CD4-positive, alpha-beta T cell treated with Interleukin-1 beta for 1 hour (primary cell): ENCODE data around the gene CD151.

Experiments
- DNase-seq, 2 donors: peaks; one replicate each; pipeline ENCODE4 v3.0.0-alpha.2; 2020 to 2022

The CD151 gene

GRCh38 chr11:829847-830294 lies 2.9 kb upstream of the CD151 start:
- no peak for DNase-seq

- peak; percentile 66 to 68 for DNase-seq
These were observed 2.2 kb upstream of the CD151 start for GRCh38 chr11:830295-831117.

- DNase-seq = no peak
These were observed 1.5 kb upstream of the CD151 start for GRCh38 chr11:831118-831864.

- DNase-seq = no peak
These were observed 707 bp upstream of the CD151 start for GRCh38 chr11:831961-832528.

DNA sequence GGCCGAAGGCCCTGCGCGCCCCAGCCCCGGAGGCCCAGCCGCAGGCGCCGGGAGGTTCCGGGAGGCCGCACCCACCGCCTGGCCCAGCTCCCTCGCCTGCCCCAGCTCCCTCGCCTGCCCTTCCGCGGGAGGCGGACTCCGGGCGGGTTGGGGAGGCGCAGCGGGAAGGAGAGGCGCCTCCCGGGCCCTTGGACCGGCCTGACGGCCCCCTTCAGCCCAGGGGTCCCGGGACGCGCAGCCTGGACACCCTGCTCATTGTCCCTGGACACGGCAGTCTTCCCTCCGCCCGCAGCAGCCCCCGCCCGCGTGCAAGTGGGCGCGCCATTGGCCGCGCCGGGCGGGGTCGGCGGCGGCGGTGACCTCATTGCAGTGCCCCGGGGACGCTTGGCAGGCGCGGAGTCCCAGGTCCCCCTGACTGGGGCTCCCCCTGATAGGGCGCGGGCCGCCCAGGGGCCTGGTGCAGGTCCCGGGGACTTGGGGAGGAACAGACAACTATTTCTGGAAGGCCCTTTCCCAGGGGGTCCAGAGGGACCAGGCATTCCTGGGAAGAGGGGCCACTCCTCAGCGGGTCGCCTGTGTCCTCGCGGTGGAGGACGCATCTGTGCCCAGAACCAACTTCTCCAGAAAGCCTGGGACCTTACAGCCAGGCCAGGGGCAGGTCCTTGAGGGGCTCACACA lies 501 bp downstream of the CD151 start:
- DNase-seq = peak; percentile 36 to 40

GRCh38 chr11:833849-834311 lies 1.1 kb downstream of the CD151 start:
- no peak for DNase-seq

DNA sequence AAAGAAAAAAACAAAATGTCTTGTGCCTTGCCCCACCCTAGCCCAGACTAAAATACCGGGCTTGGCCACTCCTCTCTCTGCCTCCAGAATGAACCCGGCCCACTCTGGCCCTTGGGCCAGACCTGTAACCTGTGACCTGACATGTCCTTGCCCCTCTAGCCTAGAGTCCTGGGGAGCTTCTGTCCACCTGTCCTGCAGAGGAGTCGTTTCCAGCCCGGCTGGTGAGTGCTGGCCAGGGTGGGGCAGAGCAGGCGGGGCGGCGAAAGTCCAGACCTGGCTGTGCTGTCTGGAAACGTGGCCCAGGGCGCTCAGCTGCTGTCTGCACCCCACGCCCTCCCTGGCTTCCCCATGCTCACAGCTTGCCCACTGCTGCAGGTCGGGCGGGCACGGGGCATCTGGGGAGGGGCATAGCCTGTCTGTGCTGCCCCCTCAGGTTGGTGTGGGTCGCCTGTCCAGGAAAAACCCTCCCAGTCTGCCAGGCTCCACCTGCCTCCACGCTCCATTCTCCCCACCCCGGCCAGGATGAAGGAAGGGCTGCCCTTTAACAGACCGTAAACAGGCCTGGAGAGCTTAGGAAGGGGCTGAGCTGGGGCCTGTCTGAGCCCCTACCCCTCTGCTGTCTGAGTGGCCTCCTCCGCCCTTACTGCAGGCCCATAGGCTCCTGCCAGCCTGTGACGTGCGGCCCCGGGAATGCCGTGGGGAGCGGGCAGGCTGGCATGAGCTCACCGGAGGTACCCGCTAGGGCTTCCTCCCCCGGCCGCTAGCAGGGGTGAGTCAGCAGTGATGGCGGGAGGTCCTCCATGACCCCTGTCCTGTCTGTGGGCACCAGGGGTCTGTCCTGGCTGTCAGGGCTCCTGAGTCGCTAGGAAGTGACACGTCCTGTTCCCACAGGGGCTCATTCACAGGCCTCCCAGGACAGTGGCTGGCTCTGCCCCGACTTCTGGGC lies 1.9 kb downstream of the CD151 start:
- DNase-seq = peak in 1 of 2 donors; percentile 55

GRCh38 chr11:836274-836673 lies 3.5 kb downstream of the CD151 start:
- DNase-seq = no peak

DNA sequence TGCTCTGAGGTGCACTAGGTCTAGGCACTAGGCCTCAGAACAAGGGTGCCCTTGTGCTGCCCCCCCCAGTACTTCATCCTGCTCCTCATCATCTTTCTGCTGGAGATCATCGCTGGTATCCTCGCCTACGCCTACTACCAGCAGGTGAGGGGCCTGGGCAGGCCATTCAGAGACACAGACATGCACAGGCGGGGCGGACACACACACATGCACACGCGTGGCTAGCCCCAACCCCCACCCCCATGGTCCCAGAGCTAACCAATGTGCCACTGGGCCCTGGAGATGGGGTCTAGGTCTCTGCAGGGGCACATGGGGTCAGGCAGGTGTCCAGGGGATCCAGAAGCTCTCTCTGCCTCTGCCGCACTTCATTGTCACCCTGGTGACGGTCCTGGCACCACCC lies 3.9 kb downstream of the CD151 start:
- DNase-seq = no peak

DNA sequence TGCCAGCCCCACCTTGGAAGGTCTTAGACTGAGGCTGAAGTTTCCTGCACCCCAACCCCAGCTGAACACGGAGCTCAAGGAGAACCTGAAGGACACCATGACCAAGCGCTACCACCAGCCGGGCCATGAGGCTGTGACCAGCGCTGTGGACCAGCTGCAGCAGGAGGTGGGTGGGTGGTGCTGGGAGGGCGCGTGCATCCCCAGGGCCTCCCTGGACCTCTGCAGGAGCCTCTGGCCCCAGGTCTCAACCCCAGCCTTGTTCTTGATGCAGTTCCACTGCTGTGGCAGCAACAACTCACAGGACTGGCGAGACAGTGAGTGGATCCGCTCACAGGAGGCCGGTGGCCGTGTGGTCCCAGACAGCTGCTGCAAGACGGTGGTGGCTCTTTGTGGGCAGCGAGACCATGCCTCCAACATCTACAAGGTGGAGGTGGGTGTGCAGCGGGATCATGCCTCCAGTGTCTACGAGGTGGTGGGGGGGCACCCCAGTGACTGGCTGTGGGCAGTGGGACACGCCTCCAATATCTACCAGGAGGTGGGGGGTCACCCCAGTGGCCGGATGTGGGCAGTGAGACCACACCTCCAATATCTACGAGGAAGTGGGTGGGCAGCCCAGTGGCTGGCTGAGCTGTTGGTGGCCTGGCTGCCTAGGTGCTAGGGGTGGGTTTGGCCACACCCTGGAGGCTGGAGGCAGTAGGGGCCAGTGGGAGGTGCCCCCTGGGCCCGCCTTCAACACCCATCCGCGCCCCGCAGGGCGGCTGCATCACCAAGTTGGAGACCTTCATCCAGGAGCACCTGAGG lies 4.6 kb downstream of the CD151 start:
- DNase-seq = no peak

DNA sequence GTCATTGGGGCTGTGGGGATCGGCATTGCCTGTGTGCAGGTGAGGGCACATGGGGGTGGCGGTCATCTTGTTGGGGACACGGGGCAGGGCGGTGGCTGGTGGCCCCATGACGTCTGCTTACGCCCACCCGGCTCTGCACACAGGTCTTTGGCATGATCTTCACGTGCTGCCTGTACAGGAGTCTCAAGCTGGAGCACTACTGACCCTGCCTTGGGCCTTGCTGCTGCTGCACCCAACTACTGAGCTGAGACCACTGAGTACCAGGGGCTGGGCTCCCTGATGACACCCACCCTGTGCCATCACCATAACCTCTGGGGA lies 5.2 kb downstream of the CD151 start:
- DNase-seq = no peak

- no peak for DNase-seq
These were observed 5.9 kb downstream of the CD151 start for GRCh38 chr11:838441-839279.

DNA sequence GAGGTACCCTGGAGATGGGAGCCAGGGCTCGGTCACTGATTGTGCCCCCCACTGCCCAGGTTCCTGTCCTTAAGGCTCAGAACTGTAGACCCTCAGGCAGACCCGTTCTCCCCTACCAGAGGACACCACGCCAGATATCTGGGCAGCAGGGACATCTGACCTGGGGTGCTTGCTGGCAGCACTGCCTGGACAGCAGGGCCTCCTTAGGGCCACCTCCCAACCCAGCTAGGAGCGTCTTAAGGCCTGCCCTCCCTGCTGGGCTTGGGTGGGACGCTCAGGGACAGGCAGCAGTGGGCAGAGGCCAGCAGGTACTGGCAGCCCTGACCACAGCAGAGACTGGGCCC lies 6.5 kb downstream of the CD151 start:
- no peak for DNase-seq

DNA sequence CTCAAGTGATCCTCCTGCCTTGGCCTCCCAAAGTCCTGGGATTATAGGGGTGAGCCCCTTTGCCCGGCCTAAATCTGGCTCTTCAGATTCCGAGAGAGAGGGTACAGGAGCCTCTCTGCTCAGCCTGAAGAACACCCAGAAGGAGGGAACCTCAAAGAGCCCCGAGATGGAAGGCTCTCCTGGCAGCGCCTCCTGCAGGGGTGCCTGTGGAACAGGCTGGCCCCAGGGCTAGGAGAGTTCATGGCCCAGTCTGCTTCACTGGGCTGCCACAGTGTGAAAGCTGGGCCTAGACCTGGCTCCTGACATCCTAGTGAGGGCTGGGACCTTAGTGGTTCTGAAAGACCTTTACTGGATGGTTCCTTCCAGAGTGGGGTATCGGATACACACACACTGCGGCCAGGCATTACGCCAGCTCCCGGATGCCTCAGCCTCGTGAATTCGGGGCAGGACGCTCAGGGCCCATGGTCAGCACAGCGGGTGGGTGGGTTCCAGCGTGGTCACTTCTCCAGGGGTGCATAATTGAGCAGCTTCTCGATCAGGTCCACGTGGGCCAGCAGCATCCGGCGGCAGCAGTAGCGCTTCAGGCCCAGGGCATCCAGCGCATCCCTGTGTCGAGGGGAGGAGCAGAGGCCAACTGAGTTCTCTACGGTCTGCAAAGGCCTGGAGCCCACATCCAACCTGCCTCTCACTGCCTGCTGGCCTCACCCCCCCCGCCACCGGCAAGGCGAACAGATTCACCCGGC lies 7.3 kb downstream of the CD151 start:
- no peak for DNase-seq

- DNase-seq = no peak
These were observed 9.2 kb downstream of the CD151 start for GRCh38 chr11:841981-842369.

GRCh38 chr11:842370-843002 lies 9.7 kb downstream of the CD151 start, which contains the start of the genes POLR2L and TSPAN4:
TSS of gene POLR2L (minus strand) at chr11:842529. CDS start at chr11:842508, 21 bp downstream.
TSS of gene TSPAN4 (plus strand) at chr11:842852. CDS start at chr11:850305, 7,453 bp downstream.
- DNase-seq = peak; percentile 84 to 89

- DNase-seq = no peak
These were observed 10.5 kb downstream of the CD151 start for GRCh38 chr11:843086-843734.
